ENCODE results near the gene PFN4. TPM values are rescaled to one million over a fixed set of nuclear protein-coding genes. Genes with fewer than 3 reads are reported as not detected.

PFN4 gene
- total RNA-seq, 1 experiment from 2014 or later = not detected

DNA sequence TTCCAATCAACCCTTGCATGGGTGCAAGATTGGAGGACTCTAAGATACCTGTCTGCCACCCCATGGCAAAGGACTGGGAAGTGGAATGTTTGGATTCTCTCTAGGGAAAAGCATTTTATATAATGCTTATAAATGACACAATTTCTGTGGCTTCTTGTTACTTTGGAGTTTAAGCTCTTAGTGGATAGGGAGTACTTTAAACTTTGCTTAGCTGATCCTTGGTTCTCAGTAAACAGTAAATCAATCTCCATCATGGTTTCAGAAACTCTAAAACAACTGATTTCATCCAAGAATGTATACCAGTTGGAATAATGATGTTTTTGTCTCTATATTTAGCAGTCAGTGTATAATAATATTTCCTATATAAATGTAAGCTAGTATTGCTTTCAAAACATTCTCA is 37.6 kb upstream of the PFN4 start:
- Histone ChIP-seq H3K27me3 (ENCODE audit: insufficient read depth, low read length) (no peaks in the 10 kb centered on the region), H3K27ac (ENCODE audit: low read depth, low read length) (no peak overlapping the region), H3K4me2 (ENCODE audit: low read length) (no peak overlapping the region), H3K79me2 (ENCODE audit: insufficient read depth, low read length) (no peaks in the 10 kb centered on the region), H3K9ac (ENCODE audit: low read length) (no peak overlapping the region), H3K36me3 (ENCODE audit: control insufficient read depth in 1 of 2, insufficient read depth in 2 of 2, low read length in 2 of 2) (no peaks in the 10 kb centered on the region), H4K20me1 (ENCODE audit: insufficient read depth) (no peaks in the 10 kb centered on the region), H3K4me3 (replicated peaks in 1 of 2; ENCODE audit: low read depth in 1 of 2, low read length in 2 of 2) (no peak overlapping the region), H3K9me2 (ENCODE audit: insufficient read depth) (no peaks in the 10 kb centered on the region), H3K4me1 (ENCODE audit: control insufficient read depth in 1 of 2, insufficient read depth in 2 of 2, low read length in 2 of 2) (no peaks in the 10 kb centered on the region), H3K9me3 (ENCODE audit: control insufficient read depth in 1 of 2, insufficient read depth in 1 of 2, low read depth in 1 of 2, low read length in 2 of 2) (no peaks in the 10 kb centered on the region), H2AFZ (ENCODE audit: low read depth, low read length, poor library complexity, severe bottlenecking) (no peak overlapping the region)
- DNase-seq (ENCODE audit: low read depth, low spot score) (no peak), ATAC-seq (no peak)
- CTCF ChIA-PET = no interaction called here
- intact Hi-C loops (cut with micrococcal nuclease) = loop anchor here (5.0 to 10.0 kb wide), 3 partner anchors 176 to 338 kb away; partner anchors contain the start of gene ATAD2B
- POLR2A ChIA-PET = no interaction called here
- TF ChIP-seq, protein P1, sequence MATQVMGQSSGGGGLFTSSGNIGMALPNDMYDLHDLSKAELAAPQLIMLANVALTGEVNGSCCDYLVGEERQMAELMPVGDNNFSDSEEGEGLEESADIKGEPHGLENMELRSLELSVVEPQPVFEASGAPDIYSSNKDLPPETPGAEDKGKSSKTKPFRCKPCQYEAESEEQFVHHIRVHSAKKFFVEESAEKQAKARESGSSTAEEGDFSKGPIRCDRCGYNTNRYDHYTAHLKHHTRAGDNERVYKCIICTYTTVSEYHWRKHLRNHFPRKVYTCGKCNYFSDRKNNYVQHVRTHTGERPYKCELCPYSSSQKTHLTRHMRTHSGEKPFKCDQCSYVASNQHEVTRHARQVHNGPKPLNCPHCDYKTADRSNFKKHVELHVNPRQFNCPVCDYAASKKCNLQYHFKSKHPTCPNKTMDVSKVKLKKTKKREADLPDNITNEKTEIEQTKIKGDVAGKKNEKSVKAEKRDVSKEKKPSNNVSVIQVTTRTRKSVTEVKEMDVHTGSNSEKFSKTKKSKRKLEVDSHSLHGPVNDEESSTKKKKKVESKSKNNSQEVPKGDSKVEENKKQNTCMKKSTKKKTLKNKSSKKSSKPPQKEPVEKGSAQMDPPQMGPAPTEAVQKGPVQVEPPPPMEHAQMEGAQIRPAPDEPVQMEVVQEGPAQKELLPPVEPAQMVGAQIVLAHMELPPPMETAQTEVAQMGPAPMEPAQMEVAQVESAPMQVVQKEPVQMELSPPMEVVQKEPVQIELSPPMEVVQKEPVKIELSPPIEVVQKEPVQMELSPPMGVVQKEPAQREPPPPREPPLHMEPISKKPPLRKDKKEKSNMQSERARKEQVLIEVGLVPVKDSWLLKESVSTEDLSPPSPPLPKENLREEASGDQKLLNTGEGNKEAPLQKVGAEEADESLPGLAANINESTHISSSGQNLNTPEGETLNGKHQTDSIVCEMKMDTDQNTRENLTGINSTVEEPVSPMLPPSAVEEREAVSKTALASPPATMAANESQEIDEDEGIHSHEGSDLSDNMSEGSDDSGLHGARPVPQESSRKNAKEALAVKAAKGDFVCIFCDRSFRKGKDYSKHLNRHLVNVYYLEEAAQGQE (IDR thresholded peaks at IDR 0.05; ENCODE audit: low read depth) = no peak
- no peak for TF ChIP-seq CBX3 (IDR thresholded peaks at IDR 0.05; ENCODE audit: low read depth)
- TF ChIP-seq SIN3A (IDR thresholded peaks at IDR 0.05; ENCODE audit: low read depth) = no peak
- TF ChIP-seq ELF1 (IDR thresholded peaks at IDR 0.05; ENCODE audit: borderline replicate concordance, low read depth) = no peak
- BruUV-seq (replicated peaks) = no TSS peak
- RAD21 ChIA-PET (ENCODE audit: low non-redundant PET in 1 of 2, low total read pairs in 2 of 2, uncharacterized antibody in 2 of 2, unreplicated experiment in 2 of 2) = no interaction called here

DNA sequence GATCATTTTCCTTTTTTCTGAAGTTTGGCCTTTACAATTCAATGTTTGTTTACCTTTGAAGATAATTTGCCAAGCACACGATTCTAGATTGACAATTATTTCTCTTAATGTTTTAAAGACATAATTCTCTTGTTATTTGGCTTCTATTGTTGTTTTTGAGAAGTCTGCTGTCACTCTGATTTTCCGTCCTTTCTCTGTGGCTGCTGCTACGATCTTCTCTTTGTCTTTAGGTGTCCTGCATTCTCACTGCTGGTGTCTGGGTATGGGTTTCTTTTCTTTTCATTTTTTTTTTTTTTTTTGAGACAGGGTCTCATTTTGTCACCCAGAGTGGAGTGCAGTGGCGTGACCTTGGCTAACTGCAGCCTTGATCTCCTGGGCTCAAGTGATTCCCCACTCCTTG is 36.6 kb upstream of the PFN4 start:
- H3K27ac ChIP-seq (ENCODE audit: low read depth, low read length) = no peak overlapping the region

More for the DNA sequence above, 36.6 kb upstream of the PFN4 start:
- no peaks in the 10 kb centered on the region for H3K36me3 ChIP-seq (ENCODE audit: control insufficient read depth in 1 of 2, insufficient read depth in 2 of 2, low read length in 2 of 2)
- no TSS peak for BruUV-seq (replicated peaks)
- no peak overlapping the region for H2AFZ ChIP-seq (ENCODE audit: low read depth, low read length, poor library complexity, severe bottlenecking)
- no peaks in the 10 kb centered on the region for H3K9me3 ChIP-seq (ENCODE audit: control insufficient read depth in 1 of 2, insufficient read depth in 1 of 2, low read depth in 1 of 2, low read length in 2 of 2)
- no peak overlapping the region for H3K4me3 ChIP-seq (replicated peaks in 1 of 2; ENCODE audit: low read depth in 1 of 2, low read length in 2 of 2)
- CTCF ChIA-PET = no interaction called here
- RAD21 ChIA-PET (ENCODE audit: low non-redundant PET in 1 of 2, low total read pairs in 2 of 2, uncharacterized antibody in 2 of 2, unreplicated experiment in 2 of 2) = no interaction called here
- ATAC-seq = no peak
- no peaks in the 10 kb centered on the region for H3K9me2 ChIP-seq (ENCODE audit: insufficient read depth)
- POLR2A ChIA-PET = no interaction called here
- H3K4me2 ChIP-seq (ENCODE audit: low read length) = no peak overlapping the region
- intact Hi-C loops (cut with micrococcal nuclease) = loop anchor here (5.0 to 10.0 kb wide), 3 partner anchors 175 to 337 kb away; partner anchors contain the start of gene ATAD2B
- no peak for TF ChIP-seq CBX3 (IDR thresholded peaks at IDR 0.05; ENCODE audit: low read depth)
- H4K20me1 ChIP-seq (ENCODE audit: insufficient read depth) = no peaks in the 10 kb centered on the region
- no peaks in the 10 kb centered on the region for H3K79me2 ChIP-seq (ENCODE audit: insufficient read depth, low read length)
- H3K9ac ChIP-seq (ENCODE audit: low read length) = no peak overlapping the region
- DNase-seq (ENCODE audit: low read depth, low spot score) = no peak
- no peaks in the 10 kb centered on the region for H3K27me3 ChIP-seq (ENCODE audit: insufficient read depth, low read length)
- H3K4me1 ChIP-seq (ENCODE audit: control insufficient read depth in 1 of 2, insufficient read depth in 2 of 2, low read length in 2 of 2) = no peaks in the 10 kb centered on the region

All from HCT116 (cell line).